ENCODE results near the gene WDR18. TPM values are rescaled to one million over a fixed set of nuclear protein-coding genes. Genes with fewer than 3 reads are reported as not detected.
A peak's percentile ranks its signal among the peaks of the same experiment; 100 is the strongest.
"Not testable (repeated sequence)": the region's sequence is repeated elsewhere in the genome, so short reads cannot be mapped to it uniquely, and the experiment has no call there.

The WDR18 gene
- total RNA-seq, 1 donor from 2014 or later, result 29.2 TPM

DNA sequence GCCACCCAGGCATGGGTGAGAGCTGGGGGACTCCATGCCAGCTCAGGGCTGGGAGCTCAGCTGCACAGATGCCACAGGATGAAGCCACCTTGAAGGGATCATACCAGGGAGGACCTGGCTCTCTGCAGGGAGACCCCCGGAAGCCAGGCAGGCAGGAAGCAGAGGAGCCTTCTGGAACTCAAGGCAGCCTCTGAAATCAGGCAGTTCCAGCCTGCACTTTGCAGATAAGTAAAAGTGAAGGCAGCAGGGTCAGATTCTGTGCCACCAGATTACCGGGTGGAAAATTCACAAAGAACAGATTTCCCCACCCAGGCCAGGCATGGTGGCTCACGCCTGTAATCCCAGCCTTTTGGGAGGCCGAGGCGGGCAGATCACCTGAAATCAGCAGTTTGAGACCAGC lies 34.2 kb downstream of the WDR18 start:
- no peak overlapping the region for H3K27ac ChIP-seq
- peaks cover 12% of the 10 kb centered on the region for H3K36me3 ChIP-seq
- no peak overlapping the region for H3K4me3 ChIP-seq
- no peaks in the 10 kb centered on the region for H3K9me3 ChIP-seq
- no peak for DNase-seq
- no peaks in the 10 kb centered on the region for H3K27me3 ChIP-seq (ENCODE audit: low read depth)
- peaks cover 69% of the 10 kb centered on the region for H3K4me1 ChIP-seq
- ATAC-seq, result no peak
- intact Hi-C loops (cut with DNase I), result no loop called here
- TF ChIP-seq, protein P1, sequence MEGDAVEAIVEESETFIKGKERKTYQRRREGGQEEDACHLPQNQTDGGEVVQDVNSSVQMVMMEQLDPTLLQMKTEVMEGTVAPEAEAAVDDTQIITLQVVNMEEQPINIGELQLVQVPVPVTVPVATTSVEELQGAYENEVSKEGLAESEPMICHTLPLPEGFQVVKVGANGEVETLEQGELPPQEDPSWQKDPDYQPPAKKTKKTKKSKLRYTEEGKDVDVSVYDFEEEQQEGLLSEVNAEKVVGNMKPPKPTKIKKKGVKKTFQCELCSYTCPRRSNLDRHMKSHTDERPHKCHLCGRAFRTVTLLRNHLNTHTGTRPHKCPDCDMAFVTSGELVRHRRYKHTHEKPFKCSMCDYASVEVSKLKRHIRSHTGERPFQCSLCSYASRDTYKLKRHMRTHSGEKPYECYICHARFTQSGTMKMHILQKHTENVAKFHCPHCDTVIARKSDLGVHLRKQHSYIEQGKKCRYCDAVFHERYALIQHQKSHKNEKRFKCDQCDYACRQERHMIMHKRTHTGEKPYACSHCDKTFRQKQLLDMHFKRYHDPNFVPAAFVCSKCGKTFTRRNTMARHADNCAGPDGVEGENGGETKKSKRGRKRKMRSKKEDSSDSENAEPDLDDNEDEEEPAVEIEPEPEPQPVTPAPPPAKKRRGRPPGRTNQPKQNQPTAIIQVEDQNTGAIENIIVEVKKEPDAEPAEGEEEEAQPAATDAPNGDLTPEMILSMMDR (IDR thresholded peaks at IDR 0.05), result no peak

DNA sequence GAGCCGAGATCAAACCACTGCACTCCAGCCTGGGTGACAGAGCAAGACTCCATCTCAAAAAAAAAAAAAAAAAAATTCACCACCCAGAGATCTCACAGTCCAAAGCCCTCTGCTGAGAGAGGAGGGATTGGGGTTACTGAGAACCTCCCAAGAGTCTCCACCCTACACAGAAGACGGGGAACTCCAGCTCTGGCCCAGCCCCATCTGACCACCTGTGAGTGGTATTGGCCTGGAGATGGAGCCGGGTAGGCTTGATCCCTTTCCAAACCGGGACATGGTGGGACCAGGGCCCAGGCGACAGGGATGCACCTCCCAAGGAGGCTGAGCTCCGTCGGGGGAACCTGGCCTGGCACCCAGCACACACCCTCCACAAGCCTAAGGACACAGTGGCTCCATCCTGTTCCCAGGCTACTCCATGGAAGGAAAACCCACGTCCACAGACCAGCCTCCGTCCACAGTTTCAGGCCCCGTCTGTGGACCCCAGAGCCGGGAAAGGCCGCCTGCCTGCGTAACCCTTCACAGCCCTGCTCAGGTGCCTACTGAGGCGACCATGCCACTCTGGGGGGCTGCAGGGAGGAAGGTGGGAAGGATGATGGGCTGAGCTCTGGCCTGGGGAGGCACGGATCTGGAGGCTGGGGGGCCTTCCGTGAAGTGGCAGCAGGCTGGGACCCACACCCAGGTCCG lies 34.9 kb downstream of the WDR18 start:
- Histone ChIP-seq H3K27ac (no peak overlapping the region), H3K4me3 (peak overlapping the region; percentile 84), H3K27me3 (ENCODE audit: low read depth) (no peaks in the 10 kb centered on the region), H3K9me3 (no peaks in the 10 kb centered on the region), H3K36me3 (peaks cover 5% of the 10 kb centered on the region), H3K4me1 (peaks cover 73% of the 10 kb centered on the region)
- TF ChIP-seq, protein P1 (IDR thresholded peaks at IDR 0.05), result no peak
- intact Hi-C loops (cut with DNase I), result no loop called here
- DNase-seq, result no peak
- no peak for ATAC-seq

DNA sequence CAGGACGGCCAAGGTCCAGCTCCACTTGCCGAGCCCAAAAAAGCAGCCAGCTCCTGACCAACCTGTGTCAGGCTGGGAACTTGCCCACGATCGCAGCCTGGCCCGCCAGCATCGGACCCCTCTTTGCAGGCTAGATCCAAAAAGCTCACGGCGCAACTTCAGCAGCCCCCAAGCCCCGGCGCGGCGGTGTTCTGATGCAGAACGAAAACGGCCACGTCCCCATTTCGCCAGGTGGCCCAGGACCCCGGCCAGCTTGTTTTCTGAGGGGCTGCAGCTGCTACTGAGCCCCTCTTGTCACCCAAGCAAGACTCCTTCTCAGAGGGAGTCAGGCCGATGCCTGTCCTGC lies 35.4 kb downstream of the WDR18 start:
- DNase-seq (no peak), ATAC-seq (no peak)
- no peaks in the 10 kb centered on the region for H3K27me3 ChIP-seq (ENCODE audit: low read depth)
- TF ChIP-seq, protein P1 (IDR thresholded peaks at IDR 0.05), result no peak
- H3K4me1 ChIP-seq, result peaks cover 73% of the 10 kb centered on the region
- intact Hi-C loops (cut with DNase I), result no loop called here
- no peak overlapping the region for H3K27ac ChIP-seq
- H3K36me3 ChIP-seq, result peaks cover 3% of the 10 kb centered on the region
- H3K9me3 ChIP-seq, result no peaks in the 10 kb centered on the region
- peak overlapping the region; percentile 84 for H3K4me3 ChIP-seq

DNA sequence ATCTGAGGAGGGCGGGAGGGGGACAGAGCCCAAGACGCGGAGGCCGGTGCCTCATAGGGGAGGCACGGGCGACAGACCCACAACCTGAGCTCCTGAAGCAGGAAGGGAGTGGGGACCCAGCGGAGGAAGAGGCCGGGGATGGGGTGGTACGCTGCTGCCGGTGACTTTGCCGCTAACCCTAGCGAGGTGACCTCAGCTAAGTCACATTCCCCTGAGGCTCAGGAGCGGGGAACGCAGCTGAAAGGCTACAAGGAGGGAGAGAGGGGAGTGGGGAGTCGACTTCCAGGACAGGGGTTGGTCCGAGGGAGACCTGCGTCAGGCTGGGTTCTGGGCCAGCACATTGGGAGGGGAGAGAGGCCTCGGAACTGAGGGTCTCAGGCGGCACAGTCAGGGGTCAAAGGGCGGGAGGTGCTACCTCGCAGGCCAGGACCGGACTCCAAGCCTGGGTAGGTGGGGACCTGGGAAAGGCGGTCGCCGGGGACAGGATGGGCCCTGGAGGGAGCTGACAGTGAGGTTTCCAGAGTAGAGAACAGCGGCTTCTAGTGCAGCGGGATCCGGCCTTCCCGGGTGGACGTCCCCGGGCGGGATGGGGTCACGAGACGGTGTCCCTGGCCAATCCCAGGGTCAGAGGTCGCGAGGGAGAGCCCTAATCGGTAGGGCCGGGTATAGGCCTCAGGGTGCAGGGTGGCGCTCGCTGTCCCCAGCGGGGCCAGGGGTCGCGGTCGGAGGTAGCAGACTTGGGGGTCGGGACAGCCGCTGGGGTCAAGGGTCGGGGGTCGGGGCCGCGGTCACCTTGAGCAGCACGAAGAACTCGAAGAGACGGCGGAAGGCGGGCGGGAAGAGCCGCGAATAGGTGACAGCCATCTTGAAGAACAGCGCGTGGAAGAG lies 36.1 kb downstream of the WDR18 start:
- H3K27me3 ChIP-seq (ENCODE audit: low read depth), result no peaks in the 10 kb centered on the region
- peak; percentile 75 for DNase-seq
- intact Hi-C loops (cut with DNase I), result no loop called here
- H3K4me3 ChIP-seq, result peak overlapping the region; percentile 84
- peaks cover 3% of the 10 kb centered on the region for H3K36me3 ChIP-seq
- H3K27ac ChIP-seq, result peak overlapping the region; percentile 89
- TF ChIP-seq, protein P1 (IDR thresholded peaks at IDR 0.05), result no peak
- no peaks in the 10 kb centered on the region for H3K9me3 ChIP-seq
- no peak for ATAC-seq
- H3K4me1 ChIP-seq, result peaks cover 69% of the 10 kb centered on the region

DNA sequence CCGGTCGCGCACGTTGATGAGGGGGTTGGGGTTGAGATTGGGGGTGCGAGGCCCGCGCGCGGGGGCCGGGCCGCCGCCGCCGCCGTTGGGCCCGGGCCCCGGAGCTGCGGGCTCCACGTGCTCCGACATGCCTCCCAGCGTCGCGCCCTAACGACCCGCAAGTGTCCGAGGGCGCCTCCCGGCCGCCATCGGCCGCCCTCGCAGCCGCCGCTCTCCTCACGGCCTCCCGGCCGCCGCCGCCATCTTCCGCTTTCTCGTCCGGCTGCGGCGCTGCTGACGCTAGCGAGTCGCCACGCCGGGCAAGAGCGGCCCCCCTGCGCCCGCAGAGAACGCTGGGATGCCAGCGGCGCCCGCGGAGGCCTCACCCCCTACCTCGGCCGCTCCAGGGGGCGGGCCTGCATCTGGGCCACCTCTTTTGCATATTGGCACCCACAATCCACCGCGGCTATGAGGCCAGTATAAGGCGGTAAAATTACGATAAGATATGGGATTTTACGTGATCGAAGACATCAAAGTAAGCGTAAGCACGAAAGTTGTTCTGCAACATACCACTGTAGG lies 36.8 kb downstream of the WDR18 start, which contains the start of gene TMEM259:
TMEM259 (minus strand) TSS at position 256 of the 558 bp plus-strand sequence; CDS start at position 129, 127 bp downstream.
- no peaks in the 10 kb centered on the region for H3K9me3 ChIP-seq
- H3K27ac ChIP-seq, result peak within 1 kb of the TSS; percentile 89
- H3K4me3 ChIP-seq, result peak within 1 kb of the TSS; percentile 84
- no peaks in the 10 kb centered on the region for H3K27me3 ChIP-seq (ENCODE audit: low read depth)
- DNase-seq, result peak; percentile 99
- peak; percentile 93 to 96 for ATAC-seq
- intact Hi-C loops (cut with DNase I), result no loop called here
- TF ChIP-seq, protein P1 (IDR thresholded peaks at IDR 0.05), result no peak
- peaks cover 69% of the 10 kb centered on the region for H3K4me1 ChIP-seq
- H3K36me3 ChIP-seq, result peaks cover 3% of the 10 kb centered on the region

DNA sequence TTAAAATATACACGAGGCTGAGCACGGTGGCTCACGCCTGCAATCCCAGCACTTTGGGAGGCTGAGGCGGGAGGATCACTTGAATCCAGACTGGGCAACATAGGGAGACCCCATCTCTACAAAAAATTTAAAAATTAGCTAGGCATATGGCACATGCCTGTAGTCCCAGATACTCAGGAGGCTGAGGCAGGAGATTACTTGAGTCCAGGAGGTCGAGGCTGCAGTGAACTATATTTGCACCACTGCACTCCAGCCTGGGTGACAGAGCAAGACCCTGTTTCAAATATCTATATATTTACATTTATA lies 39.7 kb downstream of the WDR18 start:
- H3K36me3 ChIP-seq; DNase-seq; H3K4me3 ChIP-seq; H3K27me3 ChIP-seq (ENCODE audit: low read depth); intact Hi-C loops (cut with DNase I); H3K9me3 ChIP-seq; H3K27ac ChIP-seq; ATAC-seq: not testable (repeated sequence)
- H3K4me1 ChIP-seq, result peaks cover 55% of the 10 kb centered on the region

DNA sequence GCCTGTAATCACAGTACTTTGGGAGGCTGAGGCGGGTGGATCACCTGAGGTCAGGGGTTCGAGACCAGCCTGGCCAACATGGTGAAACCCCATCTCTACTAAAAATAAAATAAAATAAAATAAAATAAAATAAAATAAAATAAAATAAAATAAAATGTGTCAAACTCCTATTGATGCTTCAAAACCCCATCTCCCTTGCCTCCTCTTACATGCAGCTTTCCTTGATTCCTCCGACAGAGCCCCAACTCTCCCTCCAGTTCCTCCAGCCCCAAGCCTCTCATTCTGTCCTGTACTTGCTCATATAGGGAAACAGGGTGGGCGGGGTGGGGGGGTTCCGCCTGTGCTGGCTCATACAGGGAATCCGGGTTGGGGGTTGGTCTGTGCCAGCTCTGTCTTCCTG lies 40.9 kb downstream of the WDR18 start:
- peaks cover 52% of the 10 kb centered on the region for H3K4me1 ChIP-seq
- ATAC-seq; DNase-seq; H3K4me3 ChIP-seq; H3K9me3 ChIP-seq; H3K36me3 ChIP-seq; intact Hi-C loops (cut with DNase I); H3K27me3 ChIP-seq (ENCODE audit: low read depth): not testable (repeated sequence)
- H3K27ac ChIP-seq, result peak overlapping the region; percentile 98

Data from lower lobe of right lung (tissue), 2 donors.